ENCODE data around the gene FAM53B. TPM values are rescaled to one million over a fixed set of nuclear protein-coding genes. Genes with fewer than 3 reads are reported as not detected.

Gene FAM53B
- total RNA-seq, 2 experiments from 2014 or later, result 8.7 to 9.6 TPM

- H3K4me1 Mint-ChIP-seq, result peaks cover 42% of the 10 kb centered on the region
Measured at GRCh38 chr10:124710266-124710881, 33.8 kb downstream of the FAM53B start.

GRCh38 chr10:124709861-124710260 lies 34.3 kb downstream of the FAM53B start:
- Mint-ChIP-seq H3K27ac (no peak overlapping the region), H3K4me3 (no peak overlapping the region), H3K27me3 (no peaks in the 10 kb centered on the region), H3K36me3 (peaks cover 8% of the 10 kb centered on the region), H3K9me3 (no peaks in the 10 kb centered on the region), H3K4me1 (peaks cover 41% of the 10 kb centered on the region)
- DNase-seq, result no peak

More at GRCh38 chr10:124710266-124710881, 33.8 kb downstream of the FAM53B start:
- no peak overlapping the region for H3K27ac Mint-ChIP-seq
- no peak overlapping the region for H3K4me3 Mint-ChIP-seq
- H3K9me3 Mint-ChIP-seq, result no peaks in the 10 kb centered on the region
- DNase-seq, result no peak
- peaks cover 8% of the 10 kb centered on the region for H3K36me3 Mint-ChIP-seq
- H3K27me3 Mint-ChIP-seq, result no peaks in the 10 kb centered on the region

- H3K4me1 Mint-ChIP-seq, result peaks cover 45% of the 10 kb centered on the region
- peaks cover 12% of the 10 kb centered on the region for H3K36me3 Mint-ChIP-seq
- H3K4me3 Mint-ChIP-seq, result no peak overlapping the region
- no peak overlapping the region for H3K27ac Mint-ChIP-seq
- no peaks in the 10 kb centered on the region for H3K27me3 Mint-ChIP-seq
- DNase-seq, result no peak
- H3K9me3 Mint-ChIP-seq, result no peaks in the 10 kb centered on the region
Measured at GRCh38 chr10:124708922-124709520, 35.2 kb downstream of the FAM53B start.

GRCh38 chr10:124708246-124708779 lies 35.9 kb downstream of the FAM53B start:
- H3K27ac Mint-ChIP-seq, result no peak overlapping the region
- peaks cover 41% of the 10 kb centered on the region for H3K4me1 Mint-ChIP-seq
- H3K27me3 Mint-ChIP-seq, result no peaks in the 10 kb centered on the region
- no peaks in the 10 kb centered on the region for H3K9me3 Mint-ChIP-seq
- no peak for DNase-seq
- peaks cover 12% of the 10 kb centered on the region for H3K36me3 Mint-ChIP-seq
- H3K4me3 Mint-ChIP-seq, result no peak overlapping the region

GRCh38 chr10:124707551-124707950 lies 36.6 kb downstream of the FAM53B start:
- H3K36me3 Mint-ChIP-seq, result peaks cover 13% of the 10 kb centered on the region
- H3K9me3 Mint-ChIP-seq, result no peaks in the 10 kb centered on the region
- H3K4me1 Mint-ChIP-seq, result peaks cover 41% of the 10 kb centered on the region
- no peaks in the 10 kb centered on the region for H3K27me3 Mint-ChIP-seq
- DNase-seq, result no peak
- no peak overlapping the region for H3K27ac Mint-ChIP-seq
- H3K4me3 Mint-ChIP-seq, result no peak overlapping the region

GRCh38 chr10:124707144-124707467 lies 37.1 kb downstream of the FAM53B start:
- Mint-ChIP-seq H3K27me3 (no peaks in the 10 kb centered on the region), H3K27ac (no peak overlapping the region), H3K4me1 (peaks cover 44% of the 10 kb centered on the region), H3K9me3 (no peaks in the 10 kb centered on the region), H3K4me3 (no peak overlapping the region), H3K36me3 (peaks cover 17% of the 10 kb centered on the region)
- DNase-seq, result no peak

GRCh38 chr10:124706462-124707143 lies 37.6 kb downstream of the FAM53B start:
- DNase-seq, result no peak
- H3K4me3 Mint-ChIP-seq, result no peak overlapping the region
- peaks cover 18% of the 10 kb centered on the region for H3K36me3 Mint-ChIP-seq
- no peak overlapping the region for H3K27ac Mint-ChIP-seq
- no peaks in the 10 kb centered on the region for H3K27me3 Mint-ChIP-seq
- H3K9me3 Mint-ChIP-seq, result no peaks in the 10 kb centered on the region
- H3K4me1 Mint-ChIP-seq, result peaks cover 49% of the 10 kb centered on the region

- Mint-ChIP-seq H3K9me3 (no peaks in the 10 kb centered on the region), H3K4me1 (peaks cover 53% of the 10 kb centered on the region), H3K4me3 (no peak overlapping the region), H3K27ac (no peak overlapping the region), H3K36me3 (peaks cover 20% of the 10 kb centered on the region), H3K27me3 (no peaks in the 10 kb centered on the region)
- no peak for DNase-seq
Measured at GRCh38 chr10:124705817-124706461, 38.2 kb downstream of the FAM53B start.

GRCh38 chr10:124705381-124705740 lies 38.8 kb downstream of the FAM53B start:
- no peaks in the 10 kb centered on the region for H3K9me3 Mint-ChIP-seq
- peaks cover 22% of the 10 kb centered on the region for H3K36me3 Mint-ChIP-seq
- H3K27me3 Mint-ChIP-seq, result no peaks in the 10 kb centered on the region
- H3K27ac Mint-ChIP-seq, result no peak overlapping the region
- no peak for DNase-seq
- peaks cover 51% of the 10 kb centered on the region for H3K4me1 Mint-ChIP-seq
- no peak overlapping the region for H3K4me3 Mint-ChIP-seq

GRCh38 chr10:124704428-124705380 lies 39.5 kb downstream of the FAM53B start:
- no peak for DNase-seq
- H3K27me3 Mint-ChIP-seq, result no peaks in the 10 kb centered on the region
- peak overlapping the region; percentile 40 for H3K27ac Mint-ChIP-seq
- no peaks in the 10 kb centered on the region for H3K9me3 Mint-ChIP-seq
- no peak overlapping the region for H3K4me3 Mint-ChIP-seq
- H3K4me1 Mint-ChIP-seq, result peaks cover 53% of the 10 kb centered on the region
- peaks cover 22% of the 10 kb centered on the region for H3K36me3 Mint-ChIP-seq

- Mint-ChIP-seq H3K4me3 (no peak overlapping the region), H3K27ac (peak overlapping the region; percentile 43), H3K4me1 (peaks cover 56% of the 10 kb centered on the region), H3K9me3 (no peaks in the 10 kb centered on the region), H3K36me3 (peaks cover 22% of the 10 kb centered on the region), H3K27me3 (no peaks in the 10 kb centered on the region)
- no peak for DNase-seq
Measured at GRCh38 chr10:124703778-124704427, 40.3 kb downstream of the FAM53B start.

- no peaks in the 10 kb centered on the region for H3K9me3 Mint-ChIP-seq
- peaks cover 25% of the 10 kb centered on the region for H3K36me3 Mint-ChIP-seq
- no peaks in the 10 kb centered on the region for H3K27me3 Mint-ChIP-seq
- peaks cover 62% of the 10 kb centered on the region for H3K4me1 Mint-ChIP-seq
- H3K27ac Mint-ChIP-seq, result peak overlapping the region; percentile 43
- H3K4me3 Mint-ChIP-seq, result no peak overlapping the region
- DNase-seq, result no peak
Measured at GRCh38 chr10:124703372-124703771, 40.8 kb downstream of the FAM53B start.

- no peak for DNase-seq
- Mint-ChIP-seq H3K4me1 (peaks cover 72% of the 10 kb centered on the region), H3K27ac (peak overlapping the region; percentile 84), H3K36me3 (peaks cover 27% of the 10 kb centered on the region), H3K9me3 (no peaks in the 10 kb centered on the region), H3K4me3 (no peak overlapping the region), H3K27me3 (no peaks in the 10 kb centered on the region)
Measured at GRCh38 chr10:124701881-124702656, 42.1 kb downstream of the FAM53B start.

Measured in activated naive CD8-positive, alpha-beta T cell treated with anti-CD3 and anti-CD28 coated beads for 36 hours (primary cell).